ENCODE data around the gene PLEKHG4B.
"Not testable (repeated sequence)": the region's sequence is repeated elsewhere in the genome, so short reads cannot be mapped to it uniquely, and the experiment has no call there.

The PLEKHG4B gene

DNA sequence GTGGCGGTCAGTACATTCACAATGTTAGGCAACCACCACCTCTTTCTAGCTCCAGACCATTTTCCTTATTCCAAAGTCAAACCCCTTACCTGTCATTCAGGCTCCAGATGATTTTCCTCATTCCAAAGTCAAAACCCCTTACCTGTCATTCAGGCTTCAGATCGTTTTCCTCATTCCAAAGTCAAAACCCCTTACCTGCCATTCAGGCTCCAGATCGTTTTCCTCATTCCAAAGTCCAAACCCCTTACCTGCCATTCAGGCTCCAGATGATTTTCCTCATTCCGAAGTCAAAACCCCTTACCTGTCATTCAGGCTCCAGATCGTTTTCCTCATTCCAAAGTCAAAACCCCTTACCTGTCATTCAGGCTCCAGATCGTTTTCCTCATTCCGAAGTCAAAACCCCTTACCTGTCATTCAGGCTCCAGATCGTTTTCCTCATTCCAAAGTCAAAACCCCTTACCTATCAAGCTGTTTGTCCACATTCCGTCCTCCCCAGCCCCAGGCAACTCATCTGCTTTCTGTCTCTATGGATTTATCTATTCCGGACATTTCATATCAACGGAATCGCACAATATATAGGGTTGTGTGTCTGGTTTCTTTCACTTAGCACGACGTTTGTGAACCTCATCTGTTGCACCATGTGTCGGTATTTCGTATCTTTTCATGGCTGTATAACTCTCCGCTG is 5.2 kb downstream of the PLEKHG4B start:
- no peak for DNase-seq

DNA sequence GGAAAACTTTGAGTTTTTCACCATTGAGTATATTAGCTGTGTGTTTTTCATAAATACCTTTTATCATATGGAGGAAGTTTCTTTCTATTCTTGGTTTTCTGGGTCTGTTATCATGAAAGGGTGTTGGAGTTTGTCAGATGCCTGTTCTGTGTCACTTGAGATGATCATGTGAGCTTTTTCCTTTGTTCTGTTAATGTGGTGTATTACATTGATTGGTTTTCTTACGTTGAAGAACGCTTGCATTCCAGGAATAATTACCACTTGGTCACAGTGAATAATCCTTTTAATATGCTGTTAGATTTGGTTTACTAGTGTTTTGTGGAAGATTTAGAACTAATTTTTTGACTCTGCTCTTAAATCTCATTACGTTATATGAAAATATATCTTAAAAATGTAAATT is 7.8 kb downstream of the PLEKHG4B start:
- DNase-seq, result peak; percentile 4

DNA sequence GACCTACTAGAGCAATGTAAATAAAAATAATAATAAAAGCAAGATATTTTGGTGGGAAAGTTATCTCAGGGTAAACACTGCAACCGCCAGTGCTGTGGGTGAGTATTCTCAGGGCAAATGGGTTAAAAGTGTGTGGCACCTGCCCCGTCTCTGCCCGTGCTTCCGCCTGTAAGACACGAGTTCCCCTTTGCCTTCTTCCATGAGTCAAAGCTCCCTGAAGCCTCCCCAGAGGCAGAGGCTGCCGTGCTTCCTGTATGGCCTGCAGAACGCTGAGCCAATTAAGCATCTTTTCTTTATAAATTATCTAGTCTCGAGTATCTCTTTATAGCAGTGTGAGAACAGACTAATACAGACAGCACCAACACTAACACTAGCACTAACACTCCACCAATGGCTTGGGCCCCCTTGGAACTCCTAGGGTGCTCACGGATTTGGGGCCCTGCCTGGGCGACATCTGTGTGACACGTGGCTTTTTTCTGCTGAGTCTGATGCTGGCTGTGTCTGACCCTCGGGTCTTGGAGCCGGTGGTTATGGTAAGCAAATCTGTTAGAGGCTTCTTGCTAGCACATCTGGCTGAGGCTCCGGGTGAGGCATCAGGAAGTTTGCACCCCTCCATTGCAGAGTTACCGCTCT is 10.6 kb downstream of the PLEKHG4B start:
- DNase-seq, result no peak

DNA sequence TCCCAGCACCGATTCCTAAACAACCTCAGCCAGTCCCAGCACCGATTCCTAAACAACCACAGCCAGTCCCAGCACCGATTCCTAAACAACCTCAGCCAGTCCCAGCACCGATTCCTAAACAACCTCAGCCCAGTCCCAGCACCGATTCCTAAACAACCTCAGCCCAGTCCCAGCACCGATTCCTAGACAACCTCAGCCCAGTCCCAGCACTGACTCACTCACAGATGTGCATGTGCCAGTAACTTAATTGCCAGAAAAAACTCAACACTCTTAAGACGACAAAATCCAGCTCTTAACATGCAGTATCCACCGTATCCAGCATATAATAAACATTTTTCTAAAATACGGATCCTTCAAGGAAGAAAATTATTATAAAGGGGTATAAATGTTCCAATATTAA is 12.1 kb downstream of the PLEKHG4B start:
- not testable (repeated sequence) for DNase-seq

DNA sequence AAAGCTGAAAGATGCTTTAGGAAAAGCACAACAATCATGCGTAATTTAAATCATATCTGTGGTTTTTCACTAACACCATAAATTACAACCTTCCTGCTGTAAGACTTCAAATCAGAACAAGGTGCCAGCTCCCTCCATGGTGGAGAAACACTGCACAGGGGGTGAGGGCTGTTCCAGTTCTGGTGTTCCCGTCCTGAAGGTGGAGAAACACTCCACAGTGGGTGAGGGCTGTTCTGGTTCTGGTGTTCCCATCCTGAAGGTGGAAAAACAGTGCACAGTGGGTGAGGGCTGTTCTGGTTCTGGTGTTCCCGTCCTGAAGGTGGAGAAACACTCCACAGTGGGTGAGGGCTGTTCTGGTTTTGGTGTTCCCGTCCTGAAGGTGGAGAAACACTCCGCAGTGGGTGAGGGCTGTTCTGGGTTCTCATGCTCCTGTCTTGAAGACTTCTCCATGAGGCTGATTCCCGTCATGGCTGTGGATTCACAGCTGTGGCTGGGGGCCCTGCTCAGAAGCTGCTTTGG is 12.9 kb downstream of the PLEKHG4B start:
- DNase-seq, result no peak

DNA sequence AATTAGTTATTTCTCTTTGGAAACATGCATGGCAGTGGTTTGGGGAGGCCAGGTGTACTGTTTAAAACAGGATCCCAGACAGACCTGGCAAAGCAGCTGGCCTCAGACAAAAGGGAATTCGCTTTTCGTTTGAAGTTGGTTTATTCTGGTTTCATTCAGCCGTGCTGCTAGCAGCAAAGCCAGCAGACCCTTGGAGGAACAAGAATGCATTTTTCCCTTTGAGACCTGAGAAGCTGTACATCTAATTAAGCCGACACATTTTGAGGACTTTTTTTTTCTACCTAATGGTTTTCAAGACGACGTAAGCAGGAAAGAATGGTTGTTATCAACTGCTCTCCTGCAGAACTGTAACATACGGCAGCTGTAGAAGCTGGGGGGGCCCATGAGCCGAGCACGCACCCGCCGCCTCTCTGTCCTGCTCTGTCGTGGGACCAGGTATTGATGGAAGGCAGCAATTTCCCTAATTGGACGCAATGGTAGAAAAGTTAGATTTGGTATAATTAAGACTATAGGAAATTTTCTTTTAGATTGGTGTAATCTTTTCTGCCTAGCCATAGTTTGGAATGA is 13.6 kb downstream of the PLEKHG4B start:
- DNase-seq, result no peak

DNA sequence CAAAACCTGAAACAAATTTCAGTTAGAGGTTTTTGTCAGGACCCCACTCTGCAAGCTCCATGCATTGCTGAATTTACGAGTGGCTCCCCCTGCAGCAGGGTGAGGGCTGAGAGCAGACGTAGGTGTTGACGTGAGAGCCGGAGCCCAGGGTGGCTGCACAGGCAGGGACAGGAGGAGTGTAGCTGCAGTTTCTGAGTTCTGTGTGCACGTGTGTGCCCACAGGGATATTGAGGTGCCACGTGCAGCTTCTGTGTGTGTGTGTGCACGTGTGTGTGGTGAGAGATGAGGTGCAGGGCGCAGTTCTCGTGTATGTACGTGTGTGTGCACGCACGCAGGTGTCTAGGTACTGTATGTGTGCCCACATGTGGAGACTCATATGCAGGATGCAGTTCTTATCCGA is 14.6 kb downstream of the PLEKHG4B start:
- DNase-seq, result no peak

DNA sequence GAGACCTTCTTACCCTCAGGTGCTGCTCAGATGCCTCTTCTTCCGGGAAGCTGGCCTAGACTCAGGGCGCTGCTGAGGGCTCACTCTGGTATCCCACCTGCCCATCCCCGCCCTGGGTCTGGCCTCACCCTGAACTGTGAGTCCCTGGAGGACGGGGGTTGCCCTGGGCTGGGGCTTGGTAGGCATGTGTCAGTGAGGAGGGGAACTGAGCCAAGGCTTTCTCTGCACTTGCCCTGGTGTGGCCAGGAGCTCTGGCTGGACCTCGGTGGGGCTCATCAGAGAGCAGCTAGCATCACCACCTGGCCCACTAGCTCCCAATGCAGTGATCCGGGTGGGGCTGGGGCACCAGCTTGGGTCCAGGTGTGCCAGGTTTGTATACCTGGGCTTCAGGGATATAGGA is 15.6 kb downstream of the PLEKHG4B start:
- no peak for DNase-seq

DNA sequence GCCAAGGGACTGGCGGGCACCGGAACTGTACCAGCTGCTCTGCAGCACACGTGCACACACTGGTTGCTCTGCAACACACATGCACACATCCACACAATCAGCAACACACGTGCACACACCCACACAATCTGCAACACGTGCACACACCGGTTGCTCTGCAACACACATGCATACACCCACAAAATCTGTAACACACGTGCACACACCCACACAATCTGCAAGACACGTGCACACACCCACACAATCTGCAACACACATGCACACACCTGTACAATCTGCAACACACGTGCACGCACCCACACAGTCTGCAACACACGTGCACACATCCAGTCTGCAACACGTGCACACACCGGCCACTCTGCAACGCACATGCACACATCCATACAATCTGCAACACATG is 17.9 kb downstream of the PLEKHG4B start:
- no peak for DNase-seq

DNA sequence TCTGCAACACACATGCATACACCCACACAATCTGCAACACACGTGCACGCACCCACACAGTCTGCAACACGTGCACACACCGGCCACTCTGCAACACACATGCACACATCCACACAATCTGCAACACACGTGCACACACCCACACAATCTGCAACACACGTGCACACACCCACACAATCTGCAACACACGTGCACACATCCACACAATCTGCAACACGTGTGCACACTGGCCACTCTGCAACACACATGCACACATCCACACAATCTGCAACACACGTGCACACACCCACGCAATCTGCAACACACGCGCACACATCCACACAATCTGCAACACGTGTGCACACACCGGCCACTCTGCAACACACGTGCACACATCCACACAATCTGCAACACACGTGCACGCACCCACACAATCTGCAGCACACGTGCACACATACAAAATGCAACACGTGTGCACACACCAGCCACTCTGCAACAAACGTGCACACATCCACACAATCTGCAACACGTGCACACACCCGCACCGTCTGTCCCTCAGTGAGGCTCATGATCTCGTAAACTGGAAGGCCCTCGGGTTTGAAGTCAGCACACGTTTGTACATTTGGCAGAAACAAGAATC is 18.4 kb downstream of the PLEKHG4B start:
- DNase-seq, result no peak

DNA sequence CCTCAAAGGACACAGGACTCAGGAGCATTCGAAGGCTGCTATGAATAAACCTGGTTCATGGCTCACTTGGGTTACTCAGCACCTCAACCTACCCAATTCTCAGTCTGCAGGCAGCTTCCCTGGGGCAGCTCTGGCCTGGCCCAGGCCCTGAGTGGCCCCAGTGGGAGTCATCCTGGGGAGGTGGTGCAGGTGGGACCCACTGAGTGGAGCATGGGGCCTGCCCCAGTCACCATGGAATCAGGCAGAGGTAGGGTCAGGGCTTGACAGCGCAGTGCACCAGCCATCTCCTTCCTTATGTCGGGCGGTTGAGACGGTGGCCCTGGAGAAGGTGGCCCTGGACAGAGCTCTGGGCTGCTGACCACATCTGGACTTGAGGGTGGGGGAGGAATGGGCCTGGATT is 19.2 kb downstream of the PLEKHG4B start:
- DNase-seq, result no peak

DNA sequence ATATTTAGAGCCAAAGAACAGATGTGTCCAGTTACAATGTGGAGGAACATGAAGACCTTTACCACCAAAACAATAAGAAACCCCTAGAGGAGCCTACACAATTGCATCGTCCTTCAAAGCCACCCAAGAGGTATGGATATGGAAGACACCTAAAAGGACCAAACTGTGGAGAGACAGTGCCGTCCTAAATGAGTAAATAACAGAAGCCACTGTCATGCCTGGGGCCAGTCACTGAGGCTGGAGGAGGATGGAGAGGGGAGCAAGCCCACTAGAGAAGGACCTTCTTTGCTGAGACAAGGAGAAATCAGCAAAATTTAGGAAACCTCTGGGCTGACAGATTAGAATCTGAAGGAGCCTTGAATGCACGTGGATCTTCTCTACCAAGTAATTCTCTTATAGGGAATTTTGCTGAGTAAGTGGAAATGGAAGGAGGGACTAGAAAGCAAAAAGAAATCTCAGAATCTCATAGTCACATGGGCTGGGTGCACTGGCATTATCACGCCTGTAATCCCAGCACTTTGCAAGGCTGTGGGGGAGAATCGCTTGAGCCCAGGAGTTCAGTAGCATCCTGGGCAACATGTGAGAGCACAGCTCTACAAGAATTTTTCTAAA is 27.6 kb downstream of the PLEKHG4B start:
- no peak for DNase-seq

DNA sequence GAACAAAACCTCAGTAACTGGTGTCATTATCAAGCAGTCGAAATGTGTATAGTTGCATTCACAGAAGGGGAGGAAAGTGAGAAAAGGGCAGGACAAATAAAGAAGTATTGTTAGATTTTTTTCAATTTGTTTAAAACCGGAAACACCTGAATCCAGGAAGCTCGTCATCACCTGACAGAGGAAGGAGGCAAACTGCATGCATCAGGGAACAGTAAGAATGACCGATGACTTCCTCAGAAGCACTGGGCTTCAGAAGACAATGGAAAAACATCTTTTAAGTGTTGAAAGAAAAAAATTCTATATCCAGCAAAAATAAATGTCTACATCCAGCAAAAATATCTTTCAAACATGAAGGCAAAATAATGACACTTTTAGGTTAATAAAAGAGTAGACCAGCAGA is 29.5 kb downstream of the PLEKHG4B start:
- DNase-seq, result no peak

DNA sequence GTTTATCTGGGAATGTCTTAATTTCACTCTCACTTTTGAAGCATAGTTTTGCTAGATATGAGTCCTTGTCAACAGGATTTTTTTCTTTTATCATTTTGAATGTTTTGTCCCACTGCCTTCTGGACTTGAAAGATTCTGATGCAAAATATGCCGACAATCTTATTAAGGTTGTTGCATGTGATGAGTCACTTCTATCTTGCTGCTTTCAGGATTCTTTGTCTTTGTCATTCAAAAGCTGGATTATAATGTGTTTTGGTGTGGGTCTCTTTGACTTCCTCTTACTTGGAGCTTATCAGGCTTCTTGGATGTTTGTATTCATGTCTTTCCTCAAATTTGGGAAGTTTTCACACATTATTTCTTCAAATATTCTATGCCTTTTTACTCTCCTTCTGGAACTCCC is 33.8 kb downstream of the PLEKHG4B start:
- DNase-seq, result no peak

DNA sequence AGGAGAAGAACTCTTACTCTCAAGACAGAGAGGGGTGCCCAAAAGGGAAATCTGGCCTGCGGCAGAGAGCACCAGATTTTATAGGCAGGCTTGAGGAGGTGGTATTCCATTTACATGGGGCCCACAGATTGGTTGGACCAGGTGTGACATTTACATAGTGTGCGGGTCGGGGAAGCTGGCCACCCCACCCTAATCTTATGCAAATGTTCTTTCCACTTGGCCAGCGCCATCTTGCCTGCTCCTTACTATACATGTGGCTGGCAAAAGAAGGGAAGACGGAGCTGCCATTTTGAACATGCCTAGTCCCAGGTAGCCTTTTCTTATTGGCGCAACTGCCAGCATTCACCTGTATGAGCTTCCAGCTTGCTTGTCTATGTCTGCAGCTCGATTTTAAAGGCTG is 34.8 kb downstream of the PLEKHG4B start:
- DNase-seq, result no peak

DNA sequence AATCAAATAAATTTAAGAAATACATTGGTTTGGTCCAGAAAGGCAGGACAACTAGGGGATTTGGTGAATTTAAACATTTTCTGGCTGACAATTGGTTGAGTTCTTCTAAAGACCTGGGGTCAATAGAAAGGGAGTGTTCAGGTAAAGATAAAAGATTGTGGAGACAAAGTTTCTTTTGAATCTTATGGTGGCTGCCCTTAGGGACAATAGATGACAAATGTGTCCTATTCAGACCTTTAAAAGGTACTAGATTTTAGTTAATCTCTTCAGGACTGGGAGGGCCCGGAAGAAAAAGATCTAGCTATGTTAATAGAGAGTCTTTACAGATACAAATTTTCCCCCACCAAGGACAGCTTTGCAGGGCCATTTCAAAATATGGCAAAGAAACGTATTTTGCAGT is 35.9 kb downstream of the PLEKHG4B start:
- no peak for DNase-seq

DNA sequence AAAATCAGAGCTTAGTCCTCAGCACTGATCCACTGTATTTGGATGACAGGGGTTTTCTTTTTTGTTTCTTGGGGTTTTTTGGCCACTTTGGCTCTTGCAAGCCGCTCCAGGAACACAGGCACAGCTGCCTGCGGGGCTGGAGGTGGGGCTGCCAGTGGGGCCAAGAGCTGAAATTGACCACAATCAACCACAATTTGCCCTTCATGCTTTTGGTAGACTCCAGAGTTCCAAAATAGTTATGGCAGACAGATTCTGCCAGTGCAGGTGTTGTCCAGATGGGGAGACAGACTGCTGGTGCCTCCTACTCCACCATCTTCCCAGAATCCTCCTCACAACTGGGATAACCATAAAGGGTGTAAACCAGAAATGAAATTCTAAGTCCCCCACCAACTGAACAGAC is 36.5 kb downstream of the PLEKHG4B start:
- DNase-seq, result no peak

DNA sequence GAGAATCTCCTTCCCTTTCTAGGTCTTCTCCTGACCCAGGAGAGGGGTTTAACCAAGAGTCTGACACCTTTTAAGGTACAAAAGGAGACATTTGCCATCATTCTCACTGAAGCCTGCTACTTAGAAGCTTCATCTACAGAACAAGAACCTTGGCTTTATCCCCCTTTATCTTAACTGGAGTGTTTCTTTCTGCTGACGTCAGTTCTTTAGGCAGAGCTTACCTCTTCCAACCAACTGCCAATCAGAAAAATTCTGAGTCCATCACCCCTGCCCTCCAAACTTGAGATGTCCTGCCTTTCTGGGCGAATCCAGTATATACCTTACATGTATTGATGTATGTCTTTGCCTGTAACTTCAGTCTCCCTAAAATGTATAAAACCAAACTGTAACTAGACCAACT is 37.2 kb downstream of the PLEKHG4B start:
- no peak for DNase-seq

DNA sequence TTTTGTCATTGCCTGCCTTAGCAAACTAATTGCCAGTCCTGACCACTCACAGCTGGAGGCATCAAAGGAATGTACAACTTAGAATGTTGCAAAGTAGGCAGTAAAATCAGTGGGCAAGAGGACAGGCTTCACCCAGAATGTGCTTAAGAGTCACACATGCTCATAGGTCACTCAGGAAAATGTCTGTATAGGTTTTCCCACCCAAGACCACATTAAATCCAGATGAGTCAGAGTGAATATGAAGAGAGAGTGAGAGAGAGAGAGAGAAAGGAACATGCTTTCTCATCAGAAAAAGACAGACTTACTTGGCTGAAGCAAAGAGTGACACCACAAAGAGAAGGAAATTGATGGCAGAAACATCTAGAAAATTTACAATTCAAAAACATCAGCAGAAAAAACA is 37.9 kb downstream of the PLEKHG4B start:
- DNase-seq, result no peak

DNA sequence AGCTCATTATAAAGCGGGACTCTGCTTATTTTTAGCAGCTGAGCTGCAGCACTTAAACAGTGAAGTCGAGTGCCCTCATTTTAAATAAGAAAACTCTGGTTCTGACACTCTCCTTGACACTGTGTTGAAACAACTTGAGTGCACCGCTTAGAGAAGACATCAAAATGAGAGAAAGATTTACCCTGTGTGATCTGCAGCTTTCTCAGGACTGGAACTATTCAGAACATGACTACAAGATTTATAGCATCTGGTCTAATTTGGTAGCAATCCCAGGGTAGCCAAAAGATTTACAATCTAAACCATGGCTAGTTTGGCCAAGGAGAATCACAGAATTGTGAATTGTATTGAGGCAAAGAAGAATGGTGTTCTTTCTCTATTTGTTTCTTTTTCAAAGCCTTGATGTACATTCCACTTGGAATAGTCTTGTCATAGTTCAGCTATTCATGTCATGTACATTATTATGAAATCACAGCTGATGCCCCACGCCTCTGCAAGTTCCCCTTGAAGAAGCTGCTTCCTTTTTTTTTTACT is 38.7 kb downstream of the PLEKHG4B start:
- DNase-seq, result no peak

DNA sequence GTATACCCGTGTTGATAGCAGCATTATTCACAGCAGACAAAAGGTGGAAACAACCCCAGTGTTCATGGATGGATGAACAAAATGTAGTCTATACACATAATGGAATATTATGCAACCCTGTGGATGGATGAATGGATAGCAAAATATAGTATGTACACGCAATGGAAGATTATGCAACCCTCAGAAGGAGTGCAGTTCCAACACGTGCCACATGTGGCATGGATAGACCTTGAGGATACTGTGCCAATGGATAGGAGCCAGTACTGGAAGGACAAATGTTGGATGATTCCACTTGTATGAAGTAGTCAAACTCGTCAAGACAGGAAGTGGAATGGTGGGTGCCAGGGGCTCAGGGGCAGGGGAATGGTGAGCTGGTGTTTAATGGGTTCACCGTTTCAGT is 44.9 kb downstream of the PLEKHG4B start:
- peak; percentile 8 for DNase-seq

DNA sequence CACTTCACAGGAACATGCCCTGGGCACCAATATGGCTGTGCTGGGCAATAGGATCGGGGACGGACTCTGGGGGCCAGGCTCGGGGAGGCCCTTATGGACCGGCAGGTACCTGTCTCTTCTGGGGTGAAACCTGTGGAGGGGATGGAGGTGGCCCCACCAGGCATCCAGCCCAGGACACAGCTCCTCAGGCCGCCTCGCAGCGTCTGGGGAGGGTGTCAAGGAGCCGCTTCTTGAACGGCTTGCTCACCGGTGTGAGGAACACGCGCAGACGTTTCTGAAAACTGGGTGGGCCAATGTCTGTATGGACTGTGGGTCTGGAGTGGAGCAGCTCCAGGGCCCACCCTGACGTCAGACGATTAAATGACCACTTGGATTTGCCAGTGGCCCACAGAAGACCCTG is 45.8 kb downstream of the PLEKHG4B start:
- no peak for DNase-seq

DNA sequence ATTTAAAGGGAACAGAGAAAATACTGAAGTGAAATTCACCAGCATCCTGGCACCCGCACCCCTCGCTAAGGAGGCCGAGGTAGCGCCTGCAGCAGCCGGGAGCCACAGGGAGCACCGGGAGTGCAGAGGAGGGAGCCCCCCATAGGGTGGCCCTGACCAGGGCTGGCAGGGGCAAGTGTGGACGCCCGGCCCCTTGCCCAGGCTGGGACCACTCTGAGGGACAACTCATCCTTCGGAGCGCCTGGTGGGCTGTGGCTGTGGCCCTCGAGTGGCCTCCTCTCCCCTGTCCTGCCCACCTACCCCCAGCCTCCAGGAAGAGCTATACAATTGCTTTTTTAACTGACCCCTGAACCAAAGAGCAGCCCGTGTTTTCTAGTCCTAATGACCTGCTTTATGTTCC is 47.0 kb downstream of the PLEKHG4B start:
- no peak for DNase-seq
